ENCODE measurements around the gene RAB6B.

RAB6B gene

GRCh38 chr3:133930341-133930933 is 34.8 kb upstream of the RAB6B start:
- DNase-seq = no peak

- DNase-seq = no peak
Measured at GRCh38 chr3:133928903-133929607, 33.4 kb upstream of the RAB6B start.

GRCh38 chr3:133928136-133928893 is 32.6 kb upstream of the RAB6B start:
- DNase-seq = no peak

- DNase-seq = peak; percentile 71 to 81
Measured at GRCh38 chr3:133927540-133928066, 31.9 kb upstream of the RAB6B start.

- no peak for DNase-seq
Measured at GRCh38 chr3:133926736-133927539, 31.3 kb upstream of the RAB6B start.

GRCh38 chr3:133925960-133926735 is 30.5 kb upstream of the RAB6B start:
- no peak for DNase-seq

- DNase-seq = no peak
Measured at GRCh38 chr3:133924041-133924440, 28.4 kb upstream of the RAB6B start.

GRCh38 chr3:133921592-133921991 is 25.9 kb upstream of the RAB6B start:
- no peak for DNase-seq

GRCh38 chr3:133917144-133917543 is 21.5 kb upstream of the RAB6B start:
- DNase-seq = no peak

- DNase-seq = no peak
Measured at GRCh38 chr3:133915685-133916658, 20.3 kb upstream of the RAB6B start.

- no peak for DNase-seq
Measured at GRCh38 chr3:133914839-133915600, 19.3 kb upstream of the RAB6B start.

GRCh38 chr3:133910422-133910821 is 14.7 kb upstream of the RAB6B start:
- no peak for DNase-seq

- no peak for DNase-seq
Measured at GRCh38 chr3:133905376-133905775, 9.7 kb upstream of the RAB6B start.

GRCh38 chr3:133901847-133902246 is 6.2 kb upstream of the RAB6B start:
- no peak for DNase-seq

GRCh38 chr3:133901083-133901482 is 5.4 kb upstream of the RAB6B start:
- DNase-seq = no peak

- DNase-seq = no peak
Measured at GRCh38 chr3:133899311-133899710, 3.6 kb upstream of the RAB6B start.

GRCh38 chr3:133897547-133897946 is 1.9 kb upstream of the RAB6B start:
- no peak for DNase-seq

- no peak for DNase-seq
Measured at GRCh38 chr3:133896002-133896761, 500 bp upstream of the RAB6B start.

Measured in activated T-cell treated with anti-CD3 and anti-CD28 coated beads, Interleukin-2, amount 50 U/mL, for 48 hours (primary cell).